ENCODE measurements around the gene MACROD2. TPM values are rescaled to one million over a fixed set of nuclear protein-coding genes. Genes with fewer than 3 reads are reported as not detected.

The MACROD2 gene
- total RNA-seq, 1 donor from 2014 or later: 6.7 TPM

GRCh38 chr20:14303106-14303505 is 307.8 kb downstream of the MACROD2 start:
- Mint-ChIP-seq H3K4me1 (ENCODE audit: unreplicated experiment) (no peaks in the 10 kb centered on the region), H3K27me3 (no peaks in the 10 kb centered on the region), H3K4me3 (no peak overlapping the region), H3K9me3 (no peaks in the 10 kb centered on the region), H3K36me3 (no peaks in the 10 kb centered on the region), H3K27ac (no peak overlapping the region)
- TF ChIP-seq CTCF (conservative IDR thresholded peaks at IDR 0.05): no peak
- no peak for DNase-seq (ENCODE audit: extremely low spot score, unreplicated experiment)

GRCh38 chr20:14303651-14304050 is 308.3 kb downstream of the MACROD2 start:
- no peaks in the 10 kb centered on the region for H3K9me3 Mint-ChIP-seq

GRCh38 chr20:14304472-14304871 is 309.2 kb downstream of the MACROD2 start:
- no peak for DNase-seq (ENCODE audit: extremely low spot score, unreplicated experiment)
- no peak overlapping the region for H3K4me3 Mint-ChIP-seq
- H3K36me3 Mint-ChIP-seq: no peaks in the 10 kb centered on the region
- no peaks in the 10 kb centered on the region for H3K9me3 Mint-ChIP-seq
- H3K4me1 Mint-ChIP-seq (ENCODE audit: unreplicated experiment): no peaks in the 10 kb centered on the region
- H3K27ac Mint-ChIP-seq: no peak overlapping the region
- H3K27me3 Mint-ChIP-seq: no peaks in the 10 kb centered on the region
- no peak for TF ChIP-seq CTCF (conservative IDR thresholded peaks at IDR 0.05)

More at GRCh38 chr20:14303651-14304050, 308.3 kb downstream of the MACROD2 start:
- Mint-ChIP-seq H3K27ac (no peak overlapping the region), H3K27me3 (no peaks in the 10 kb centered on the region), H3K4me1 (ENCODE audit: unreplicated experiment) (no peaks in the 10 kb centered on the region), H3K36me3 (no peaks in the 10 kb centered on the region), H3K4me3 (no peak overlapping the region)
- DNase-seq (ENCODE audit: extremely low spot score, unreplicated experiment): no peak
- no peak for TF ChIP-seq CTCF (conservative IDR thresholded peaks at IDR 0.05)

- no peak for TF ChIP-seq CTCF (conservative IDR thresholded peaks at IDR 0.05)
- DNase-seq (ENCODE audit: extremely low spot score, unreplicated experiment): no peak
- Mint-ChIP-seq H3K36me3 (no peaks in the 10 kb centered on the region), H3K4me3 (no peak overlapping the region), H3K9me3 (no peaks in the 10 kb centered on the region), H3K4me1 (ENCODE audit: unreplicated experiment) (peaks cover 3% of the 10 kb centered on the region), H3K27me3 (no peaks in the 10 kb centered on the region), H3K27ac (no peak overlapping the region)
These were observed 312.6 kb downstream of the MACROD2 start for GRCh38 chr20:14307956-14308355.

- H3K4me3 Mint-ChIP-seq: no peak overlapping the region
- no peaks in the 10 kb centered on the region for H3K27me3 Mint-ChIP-seq
- peaks cover 9% of the 10 kb centered on the region for H3K4me1 Mint-ChIP-seq (ENCODE audit: unreplicated experiment)
- DNase-seq (ENCODE audit: extremely low spot score, unreplicated experiment): no peak
- no peak overlapping the region for H3K27ac Mint-ChIP-seq
- no peaks in the 10 kb centered on the region for H3K36me3 Mint-ChIP-seq
- no peak for TF ChIP-seq CTCF (conservative IDR thresholded peaks at IDR 0.05)
- peaks cover 4% of the 10 kb centered on the region for H3K9me3 Mint-ChIP-seq
These were observed 315.8 kb downstream of the MACROD2 start for GRCh38 chr20:14310977-14311627.
